Esophagus squamous epithelium (tissue), 4 donors: ENCODE measurements around the gene RGS12.

ENCODE experiments used
- POLR2A ChIP-seq, 4 donors: fragments of 450-650 bp; IDR thresholded peaks; one replicate each; pipeline ENCODE4 v1.6.1; 2017; ENCODE audit warnings: antibody characterized with exemption in 4 of 4, mild to moderate bottlenecking in 4 of 4, moderate library complexity in 3 of 4
- TF ChIP-seq, protein P1 (sequence below), 6 experiments: fragments of 450-650 bp in 4 of 6; fragments of 200-600 bp in 2 of 6; sonication (generic) in 2 of 6; IDR thresholded peaks; one replicate each; pipeline ENCODE4 v1.5.1; 2016 to 2019; ENCODE audit warnings: antibody characterized with exemption in 6 of 6, mild to moderate bottlenecking in 4 of 6, moderate library complexity in 4 of 6

DNA sequence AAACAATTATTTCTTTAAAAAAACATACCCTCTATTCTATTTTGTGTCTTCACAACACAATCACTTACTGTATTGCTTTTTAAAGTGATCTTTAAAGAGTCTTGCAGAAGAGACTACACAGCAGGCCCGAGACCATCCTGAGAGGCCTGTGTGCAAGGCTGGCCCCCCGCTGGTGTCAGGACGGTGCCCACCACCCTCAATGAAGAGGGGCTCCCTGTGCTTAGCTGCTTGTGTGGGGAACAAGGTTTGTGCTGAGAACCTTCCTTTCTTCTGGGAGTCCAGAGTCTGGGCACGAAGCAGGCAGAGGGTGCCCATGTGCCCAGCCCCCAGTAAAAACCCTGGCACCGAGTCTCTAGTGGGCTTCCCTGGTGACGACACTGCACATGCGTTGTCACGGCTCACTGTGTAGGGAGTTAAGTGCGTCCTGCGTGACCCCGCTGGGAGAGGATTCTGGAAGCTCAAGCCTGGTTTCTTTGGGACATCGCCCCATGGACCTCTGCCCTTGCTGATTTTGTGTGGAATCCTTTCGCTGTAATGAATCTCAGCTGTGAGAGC is 22.0 kb downstream of the RGS12 start:
- no peak for TF ChIP-seq POLR2A (IDR thresholded peaks at IDR 0.05)
- TF ChIP-seq, protein P1, sequence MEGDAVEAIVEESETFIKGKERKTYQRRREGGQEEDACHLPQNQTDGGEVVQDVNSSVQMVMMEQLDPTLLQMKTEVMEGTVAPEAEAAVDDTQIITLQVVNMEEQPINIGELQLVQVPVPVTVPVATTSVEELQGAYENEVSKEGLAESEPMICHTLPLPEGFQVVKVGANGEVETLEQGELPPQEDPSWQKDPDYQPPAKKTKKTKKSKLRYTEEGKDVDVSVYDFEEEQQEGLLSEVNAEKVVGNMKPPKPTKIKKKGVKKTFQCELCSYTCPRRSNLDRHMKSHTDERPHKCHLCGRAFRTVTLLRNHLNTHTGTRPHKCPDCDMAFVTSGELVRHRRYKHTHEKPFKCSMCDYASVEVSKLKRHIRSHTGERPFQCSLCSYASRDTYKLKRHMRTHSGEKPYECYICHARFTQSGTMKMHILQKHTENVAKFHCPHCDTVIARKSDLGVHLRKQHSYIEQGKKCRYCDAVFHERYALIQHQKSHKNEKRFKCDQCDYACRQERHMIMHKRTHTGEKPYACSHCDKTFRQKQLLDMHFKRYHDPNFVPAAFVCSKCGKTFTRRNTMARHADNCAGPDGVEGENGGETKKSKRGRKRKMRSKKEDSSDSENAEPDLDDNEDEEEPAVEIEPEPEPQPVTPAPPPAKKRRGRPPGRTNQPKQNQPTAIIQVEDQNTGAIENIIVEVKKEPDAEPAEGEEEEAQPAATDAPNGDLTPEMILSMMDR (IDR thresholded peaks at IDR 0.05) = no peak
